HG03439 (cell line): Measurements from ENCODE around the gene LRRC18.

Source experiments
- ATAC-seq: cut with Tn5 transposase; IDR thresholded peaks from one replicate; pipeline ENCODE4 v1.9.1; 2021; ENCODE audit warnings: mild to moderate bottlenecking, moderate library complexity; ENCODE audit not compliant: unreplicated experiment

The LRRC18 gene

GRCh38 chr10:48884179-48885045, 55.2 kb downstream of the LRRC18 start:
- ATAC-seq, result no peak

- ATAC-seq, result no peak
Observed at GRCh38 chr10:48883701-48884100, 55.9 kb downstream of the LRRC18 start.

- ATAC-seq, result no peak
Observed at GRCh38 chr10:48882881-48883280, 56.8 kb downstream of the LRRC18 start.

GRCh38 chr10:48881937-48882336, 57.7 kb downstream of the LRRC18 start:
- ATAC-seq, result no peak

GRCh38 chr10:48880016-48880705, 59.5 kb downstream of the LRRC18 start:
- no peak for ATAC-seq

- ATAC-seq, result no peak
Observed at GRCh38 chr10:48879451-48879850, 60.2 kb downstream of the LRRC18 start.

- no peak for ATAC-seq
Observed at GRCh38 chr10:48878091-48878490, 61.5 kb downstream of the LRRC18 start.

- ATAC-seq, result no peak
Observed at GRCh38 chr10:48872234-48872633, 67.4 kb downstream of the LRRC18 start.
